ENCODE data around the gene ATOSB. TPM values are rescaled to one million over a fixed set of nuclear protein-coding genes. Genes with fewer than 3 reads are reported as not detected.

Gene ATOSB
- polyA plus RNA-seq, 1 donor (not counting 4 experiments of a cell fraction or from before 2014, with no cell fraction given), result 32.7 TPM

DNA sequence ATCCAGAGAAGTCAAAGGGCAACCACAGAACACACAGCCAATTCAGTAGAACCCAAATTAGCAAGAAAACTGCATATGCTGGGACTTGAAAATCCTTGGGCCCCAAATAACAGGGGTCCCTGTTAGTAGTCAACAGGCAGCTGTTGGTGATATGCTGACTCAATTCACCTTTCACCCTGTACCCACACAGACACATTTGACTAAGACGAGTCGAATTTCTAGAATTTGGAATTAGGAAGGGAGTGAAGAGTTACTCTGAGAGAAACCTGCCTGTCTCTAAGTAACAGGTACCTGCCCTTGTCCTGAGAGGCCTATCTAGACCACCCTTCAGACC is 42.4 kb downstream of the ATOSB start:
- Histone ChIP-seq H3K9ac (ENCODE audit: control insufficient read depth, extremely low read depth, insufficient read depth, low read length) (peak overlapping the region; percentile 97), H3K79me2 (ENCODE audit: control insufficient read depth, insufficient read depth, low read length) (peaks cover 42% of the 10 kb centered on the region), H2AFZ (ENCODE audit: control insufficient read depth, low read length) (no peak overlapping the region), H3K4me2 (ENCODE audit: control insufficient read depth, extremely low read depth, insufficient read depth, low read depth, low read length) (peak overlapping the region; percentile 71), H4K20me1 (ENCODE audit: control insufficient read depth, extremely low read depth, insufficient read depth, low read length) (peaks cover 26% of the 10 kb centered on the region), H3K27ac (ENCODE audit: control insufficient read depth, insufficient read depth, low read length) (peak overlapping the region; percentile 94), H3K9me3 (ENCODE audit: control insufficient read depth, low read depth, low read length) (no peaks in the 10 kb centered on the region), H3K9me1 (ENCODE audit: control insufficient read depth, extremely low read depth, insufficient read depth, low read length) (peaks cover 3% of the 10 kb centered on the region), H3K4me1 (ENCODE audit: control insufficient read depth, extremely low read depth, insufficient read depth, low read length) (peaks cover 34% of the 10 kb centered on the region), H3K36me3 (ENCODE audit: control insufficient read depth in 2 of 2, extremely low read depth in 1 of 2, insufficient read depth in 2 of 2, low read length in 2 of 2) (peaks cover 4 to 14% of the 10 kb centered on the region in 2 experiments), H3K4me3 (ENCODE audit: control insufficient read depth in 2 of 3, extremely low read depth in 1 of 3, insufficient read depth in 2 of 3, low read depth in 1 of 3, low read length in 3 of 3) (peak overlapping the region in 1 of 3 experiments; percentile 24), H3K27me3 (ENCODE audit: control insufficient read depth, extremely low read depth, insufficient read depth, low read length) (no peaks in the 10 kb centered on the region)
- dilution Hi-C loops (cut with MboI; ENCODE audit: extremely low pct_ligation_motif_present, low sequenced_read_pairs), result no loop called here
- DNase-seq (ENCODE audit: low read depth, low spot score), result no peak
- no peak for TF ChIP-seq EZH2 (IDR thresholded peaks at IDR 0.05; ENCODE audit: low read length)
- TF ChIP-seq, protein P1, sequence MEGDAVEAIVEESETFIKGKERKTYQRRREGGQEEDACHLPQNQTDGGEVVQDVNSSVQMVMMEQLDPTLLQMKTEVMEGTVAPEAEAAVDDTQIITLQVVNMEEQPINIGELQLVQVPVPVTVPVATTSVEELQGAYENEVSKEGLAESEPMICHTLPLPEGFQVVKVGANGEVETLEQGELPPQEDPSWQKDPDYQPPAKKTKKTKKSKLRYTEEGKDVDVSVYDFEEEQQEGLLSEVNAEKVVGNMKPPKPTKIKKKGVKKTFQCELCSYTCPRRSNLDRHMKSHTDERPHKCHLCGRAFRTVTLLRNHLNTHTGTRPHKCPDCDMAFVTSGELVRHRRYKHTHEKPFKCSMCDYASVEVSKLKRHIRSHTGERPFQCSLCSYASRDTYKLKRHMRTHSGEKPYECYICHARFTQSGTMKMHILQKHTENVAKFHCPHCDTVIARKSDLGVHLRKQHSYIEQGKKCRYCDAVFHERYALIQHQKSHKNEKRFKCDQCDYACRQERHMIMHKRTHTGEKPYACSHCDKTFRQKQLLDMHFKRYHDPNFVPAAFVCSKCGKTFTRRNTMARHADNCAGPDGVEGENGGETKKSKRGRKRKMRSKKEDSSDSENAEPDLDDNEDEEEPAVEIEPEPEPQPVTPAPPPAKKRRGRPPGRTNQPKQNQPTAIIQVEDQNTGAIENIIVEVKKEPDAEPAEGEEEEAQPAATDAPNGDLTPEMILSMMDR (optimal IDR thresholded peaks at IDR 0.05 in 1 of 3, IDR thresholded peaks at IDR 0.05 in 1 of 3, conservative IDR thresholded peaks at IDR 0.05 in 1 of 3; ENCODE audit: extremely low read depth in 1 of 3, insufficient read depth in 2 of 3, low read length in 3 of 3), result no peak
- FAIRE-seq, result no peak

DNA sequence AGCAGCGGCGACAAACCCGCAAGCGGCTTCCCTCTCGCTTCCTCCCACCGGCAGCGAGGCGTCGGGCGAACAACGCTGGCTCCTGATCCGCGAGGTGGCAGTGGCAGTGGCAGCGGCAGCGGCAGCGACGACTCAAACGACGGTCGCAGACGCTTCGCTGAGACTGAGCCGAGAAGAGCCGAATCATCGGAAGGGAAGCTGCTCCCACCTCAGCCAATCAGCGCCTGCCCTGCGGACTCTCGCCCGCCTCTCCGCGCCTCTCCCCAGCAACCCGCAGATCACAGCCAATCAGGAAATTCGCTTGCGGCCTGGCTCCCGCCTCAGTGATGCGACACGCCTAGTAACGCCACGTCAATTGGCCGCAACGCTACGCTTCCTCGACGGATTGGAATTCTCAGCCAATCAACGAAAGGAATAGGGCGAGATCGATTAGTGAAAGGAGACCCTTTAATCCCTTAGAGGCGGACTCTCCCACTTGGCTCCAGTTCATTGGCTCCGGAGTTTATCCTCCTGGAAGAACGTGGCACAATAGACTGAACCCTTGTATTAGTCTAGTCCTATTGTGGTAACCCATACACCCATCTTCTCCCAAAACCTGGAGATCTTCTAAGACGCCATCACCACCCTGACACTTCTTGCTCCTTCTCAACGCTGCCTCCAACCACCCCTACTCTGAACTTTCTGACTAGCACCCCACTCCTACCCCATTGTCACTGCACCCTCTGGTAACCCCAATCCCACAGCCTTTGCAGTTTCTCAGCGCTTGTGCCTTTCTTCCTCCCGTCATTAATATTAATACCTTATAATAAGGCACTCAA is 43.0 kb downstream of the ATOSB start, which contains the start of gene VCP:
Gene VCP (minus strand): TSS at position 165 of the 818 bp plus-strand sequence. CDS start 272 bp downstream, outside the sequence.
- Histone ChIP-seq H3K27ac (ENCODE audit: control insufficient read depth, insufficient read depth, low read length) (peak within 1 kb of the TSS; percentile 94), H3K79me2 (ENCODE audit: control insufficient read depth, insufficient read depth, low read length) (peaks cover 44% of the 10 kb centered on the region), H3K4me3 (ENCODE audit: control insufficient read depth in 2 of 3, extremely low read depth in 1 of 3, insufficient read depth in 2 of 3, low read depth in 1 of 3, low read length in 3 of 3) (peak within 1 kb of the TSS; percentile 81 to 96 (median 91)), H4K20me1 (ENCODE audit: control insufficient read depth, extremely low read depth, insufficient read depth, low read length) (peaks cover 31% of the 10 kb centered on the region), H3K9me1 (ENCODE audit: control insufficient read depth, extremely low read depth, insufficient read depth, low read length) (peaks cover 3% of the 10 kb centered on the region), H3K9ac (ENCODE audit: control insufficient read depth, extremely low read depth, insufficient read depth, low read length) (peak within 1 kb of the TSS; percentile 97), H3K4me2 (ENCODE audit: control insufficient read depth, extremely low read depth, insufficient read depth, low read depth, low read length) (peak within 1 kb of the TSS; percentile 71), H3K27me3 (ENCODE audit: control insufficient read depth, extremely low read depth, insufficient read depth, low read length) (no peaks in the 10 kb centered on the region), H3K9me3 (ENCODE audit: control insufficient read depth, low read depth, low read length) (no peaks in the 10 kb centered on the region), H3K4me1 (ENCODE audit: control insufficient read depth, extremely low read depth, insufficient read depth, low read length) (peaks cover 36% of the 10 kb centered on the region), H3K36me3 (ENCODE audit: control insufficient read depth in 2 of 2, extremely low read depth in 1 of 2, insufficient read depth in 2 of 2, low read length in 2 of 2) (peaks cover 9 to 20% of the 10 kb centered on the region in 2 experiments), H2AFZ (ENCODE audit: control insufficient read depth, low read length) (peak within 1 kb of the TSS; percentile 71)
- dilution Hi-C loops (cut with MboI; ENCODE audit: extremely low pct_ligation_motif_present, low sequenced_read_pairs), result no loop called here
- FAIRE-seq (peak; percentile 92), DNase-seq (ENCODE audit: low read depth, low spot score) (peak; percentile 92)
- TF ChIP-seq EZH2 (IDR thresholded peaks at IDR 0.05; ENCODE audit: low read length), result no peak
- TF ChIP-seq, protein P1 (optimal IDR thresholded peaks at IDR 0.05 in 1 of 3, IDR thresholded peaks at IDR 0.05 in 1 of 3, conservative IDR thresholded peaks at IDR 0.05 in 1 of 3; ENCODE audit: extremely low read depth in 1 of 3, insufficient read depth in 2 of 3, low read length in 3 of 3), result peak in 1 of 3 experiments; percentile 26

Data from keratinocyte (primary cell).